ENCODE data around the gene SLFN11.

Gene SLFN11

GRCh38 chr17:35359398-35359797 is 14.0 kb downstream of the SLFN11 start:
- Histone ChIP-seq H3K9me3 (ENCODE audit: control insufficient read depth, low read length) (no peaks in the 10 kb centered on the region), H3K27ac (ENCODE audit: insufficient read depth, low read depth, low read length, poor library complexity, severe bottlenecking) (no peak overlapping the region), H3K27me3 (ENCODE audit: control insufficient read depth, insufficient read depth, low read length, poor library complexity, severe bottlenecking) (no peaks in the 10 kb centered on the region), H3K4me3 (ENCODE audit: insufficient read depth, low read depth, low read length) (no peak overlapping the region), H3K4me1 (ENCODE audit: control insufficient read depth, insufficient read depth, low read length) (no peaks in the 10 kb centered on the region), H3K36me3 (ENCODE audit: control insufficient read depth, insufficient read depth, low read length) (no peaks in the 10 kb centered on the region)
- WGBS, 2 experiments = 76 to 86% methylated on average over 3 of the region's 3 CpGs

GRCh38 chr17:35352284-35352683 is 21.1 kb downstream of the SLFN11 start:
- no peaks in the 10 kb centered on the region for H3K4me1 ChIP-seq (ENCODE audit: control insufficient read depth, insufficient read depth, low read length)
- no peaks in the 10 kb centered on the region for H3K27me3 ChIP-seq (ENCODE audit: control insufficient read depth, insufficient read depth, low read length, poor library complexity, severe bottlenecking)
- no peak overlapping the region for H3K27ac ChIP-seq (ENCODE audit: insufficient read depth, low read depth, low read length, poor library complexity, severe bottlenecking)
- no peaks in the 10 kb centered on the region for H3K36me3 ChIP-seq (ENCODE audit: control insufficient read depth, insufficient read depth, low read length)
- no peak overlapping the region for H3K4me3 ChIP-seq (ENCODE audit: insufficient read depth, low read depth, low read length)
- no peaks in the 10 kb centered on the region for H3K9me3 ChIP-seq (ENCODE audit: control insufficient read depth, low read length)
- WGBS, 2 experiments = 89 to 93% methylated on average over 6 of the region's 6 CpGs

GRCh38 chr17:35350493-35350892 is 22.9 kb downstream of the SLFN11 start:
- 60% methylated on average over 1 of the region's 1 CpG; no CpG with 5 or more reads in 1 of the 2 experiments for WGBS, 2 experiments
- peaks cover 6% of the 10 kb centered on the region for H3K27me3 ChIP-seq (ENCODE audit: control insufficient read depth, insufficient read depth, low read length, poor library complexity, severe bottlenecking)

GRCh38 chr17:35345926-35346771 is 27.3 kb downstream of the SLFN11 start:
- 57 to 58% methylated on average over 40 of the region's 40 CpGs for WGBS, 2 experiments
- no peaks in the 10 kb centered on the region for H3K36me3 ChIP-seq (ENCODE audit: control insufficient read depth, insufficient read depth, low read length)
- H3K4me1 ChIP-seq (ENCODE audit: control insufficient read depth, insufficient read depth, low read length) = no peaks in the 10 kb centered on the region
- H3K27me3 ChIP-seq (ENCODE audit: control insufficient read depth, insufficient read depth, low read length, poor library complexity, severe bottlenecking) = peaks cover 21% of the 10 kb centered on the region
- no peaks in the 10 kb centered on the region for H3K9me3 ChIP-seq (ENCODE audit: control insufficient read depth, low read length)
- H3K27ac ChIP-seq (ENCODE audit: insufficient read depth, low read depth, low read length, poor library complexity, severe bottlenecking) = no peak overlapping the region
- peak overlapping the region; percentile 16 for H3K4me3 ChIP-seq (ENCODE audit: insufficient read depth, low read depth, low read length)

More at GRCh38 chr17:35350493-35350892, 22.9 kb downstream of the SLFN11 start:
- Histone ChIP-seq H3K9me3 (ENCODE audit: control insufficient read depth, low read length) (no peaks in the 10 kb centered on the region), H3K36me3 (ENCODE audit: control insufficient read depth, insufficient read depth, low read length) (no peaks in the 10 kb centered on the region), H3K4me1 (ENCODE audit: control insufficient read depth, insufficient read depth, low read length) (no peaks in the 10 kb centered on the region), H3K4me3 (ENCODE audit: insufficient read depth, low read depth, low read length) (no peak overlapping the region), H3K27ac (ENCODE audit: insufficient read depth, low read depth, low read length, poor library complexity, severe bottlenecking) (no peak overlapping the region)

GRCh38 chr17:35345445-35345925 is 27.9 kb downstream of the SLFN11 start:
- 76 to 79% methylated on average over 25 of the region's 25 CpGs for WGBS, 2 experiments
- Histone ChIP-seq H3K9me3 (ENCODE audit: control insufficient read depth, low read length) (no peaks in the 10 kb centered on the region), H3K27me3 (ENCODE audit: control insufficient read depth, insufficient read depth, low read length, poor library complexity, severe bottlenecking) (peaks cover 21% of the 10 kb centered on the region), H3K4me1 (ENCODE audit: control insufficient read depth, insufficient read depth, low read length) (no peaks in the 10 kb centered on the region), H3K4me3 (ENCODE audit: insufficient read depth, low read depth, low read length) (peak overlapping the region; percentile 16), H3K27ac (ENCODE audit: insufficient read depth, low read depth, low read length, poor library complexity, severe bottlenecking) (no peak overlapping the region), H3K36me3 (ENCODE audit: control insufficient read depth, insufficient read depth, low read length) (no peaks in the 10 kb centered on the region)

GRCh38 chr17:35344262-35344661 is 29.2 kb downstream of the SLFN11 start:
- no peak overlapping the region for H3K4me3 ChIP-seq (ENCODE audit: insufficient read depth, low read depth, low read length)
- H3K27me3 ChIP-seq (ENCODE audit: control insufficient read depth, insufficient read depth, low read length, poor library complexity, severe bottlenecking) = peaks cover 21% of the 10 kb centered on the region
- H3K27ac ChIP-seq (ENCODE audit: insufficient read depth, low read depth, low read length, poor library complexity, severe bottlenecking) = no peak overlapping the region
- H3K4me1 ChIP-seq (ENCODE audit: control insufficient read depth, insufficient read depth, low read length) = no peaks in the 10 kb centered on the region
- H3K9me3 ChIP-seq (ENCODE audit: control insufficient read depth, low read length) = no peaks in the 10 kb centered on the region
- no peaks in the 10 kb centered on the region for H3K36me3 ChIP-seq (ENCODE audit: control insufficient read depth, insufficient read depth, low read length)
- 92 to 95% methylated on average over 3 of the region's 3 CpGs for WGBS, 2 experiments

- Histone ChIP-seq H3K27ac (ENCODE audit: insufficient read depth, low read depth, low read length, poor library complexity, severe bottlenecking) (no peak overlapping the region), H3K4me3 (ENCODE audit: insufficient read depth, low read depth, low read length) (no peak overlapping the region), H3K36me3 (ENCODE audit: control insufficient read depth, insufficient read depth, low read length) (no peaks in the 10 kb centered on the region), H3K27me3 (ENCODE audit: control insufficient read depth, insufficient read depth, low read length, poor library complexity, severe bottlenecking) (peaks cover 21% of the 10 kb centered on the region), H3K9me3 (ENCODE audit: control insufficient read depth, low read length) (no peaks in the 10 kb centered on the region), H3K4me1 (ENCODE audit: control insufficient read depth, insufficient read depth, low read length) (peaks cover 4% of the 10 kb centered on the region)
Observed at GRCh38 chr17:35342276-35342675, 31.1 kb downstream of the SLFN11 start.

- Histone ChIP-seq H3K27me3 (ENCODE audit: control insufficient read depth, insufficient read depth, low read length, poor library complexity, severe bottlenecking) (peaks cover 21% of the 10 kb centered on the region), H3K4me1 (ENCODE audit: control insufficient read depth, insufficient read depth, low read length) (peaks cover 7% of the 10 kb centered on the region), H3K27ac (ENCODE audit: insufficient read depth, low read depth, low read length, poor library complexity, severe bottlenecking) (no peak overlapping the region), H3K36me3 (ENCODE audit: control insufficient read depth, insufficient read depth, low read length) (no peaks in the 10 kb centered on the region), H3K4me3 (ENCODE audit: insufficient read depth, low read depth, low read length) (no peak overlapping the region), H3K9me3 (ENCODE audit: control insufficient read depth, low read length) (no peaks in the 10 kb centered on the region)
- WGBS, 2 experiments = 90 to 93% methylated on average over 5 of the region's 5 CpGs
Observed at GRCh38 chr17:35341411-35341992, 31.9 kb downstream of the SLFN11 start.

- Histone ChIP-seq H3K4me3 (ENCODE audit: insufficient read depth, low read depth, low read length) (no peak overlapping the region), H3K27ac (ENCODE audit: insufficient read depth, low read depth, low read length, poor library complexity, severe bottlenecking) (no peak overlapping the region), H3K27me3 (ENCODE audit: control insufficient read depth, insufficient read depth, low read length, poor library complexity, severe bottlenecking) (no peaks in the 10 kb centered on the region), H3K4me1 (ENCODE audit: control insufficient read depth, insufficient read depth, low read length) (peaks cover 7% of the 10 kb centered on the region), H3K9me3 (ENCODE audit: control insufficient read depth, low read length) (no peaks in the 10 kb centered on the region), H3K36me3 (ENCODE audit: control insufficient read depth, insufficient read depth, low read length) (no peaks in the 10 kb centered on the region)
- 86 to 96% methylated on average over 2 of the region's 2 CpGs for WGBS, 2 experiments
Observed at GRCh38 chr17:35338230-35338629, 35.2 kb downstream of the SLFN11 start.

- peaks cover 7% of the 10 kb centered on the region for H3K4me1 ChIP-seq (ENCODE audit: control insufficient read depth, insufficient read depth, low read length)
- no peaks in the 10 kb centered on the region for H3K9me3 ChIP-seq (ENCODE audit: control insufficient read depth, low read length)
- no peak overlapping the region for H3K27ac ChIP-seq (ENCODE audit: insufficient read depth, low read depth, low read length, poor library complexity, severe bottlenecking)
- no peak overlapping the region for H3K4me3 ChIP-seq (ENCODE audit: insufficient read depth, low read depth, low read length)
- no peaks in the 10 kb centered on the region for H3K36me3 ChIP-seq (ENCODE audit: control insufficient read depth, insufficient read depth, low read length)
- no peaks in the 10 kb centered on the region for H3K27me3 ChIP-seq (ENCODE audit: control insufficient read depth, insufficient read depth, low read length, poor library complexity, severe bottlenecking)
Observed at GRCh38 chr17:35337364-35337763, 36.1 kb downstream of the SLFN11 start.

Measured in ectodermal cell (in vitro differentiated cells).